ENCODE data around the gene SLC16A12. TPM values are rescaled to one million over a fixed set of nuclear protein-coding genes. Genes with fewer than 3 reads are reported as not detected.

The SLC16A12 gene
- total RNA-seq, 1 experiment from 2014 or later, result 0.77 TPM

- Histone ChIP-seq H2BK12ac (ENCODE audit: insufficient read length, low read depth, low read length) (no peak overlapping the region), H3K56ac (ENCODE audit: insufficient read length, low read depth, low read length) (no peak overlapping the region), H4K91ac (ENCODE audit: insufficient read length, low read depth, low read length) (no peak overlapping the region), H3K23me2 (ENCODE audit: insufficient read length, low read depth, low read length, poor library complexity, severe bottlenecking) (no peaks in the 10 kb centered on the region), H4K5ac (ENCODE audit: insufficient read length, low read depth, low read length) (no peak overlapping the region), H4K8ac (replicated peaks; ENCODE audit: insufficient read length, low read depth, low read length) (no peak overlapping the region), H2AFZ (ENCODE audit: low read length) (no peak overlapping the region), H2BK120ac (ENCODE audit: low read depth, low read length, poor library complexity, severe bottlenecking) (no peak overlapping the region), H2BK5ac (ENCODE audit: insufficient read length, low read length) (no peak overlapping the region), H2BK15ac (ENCODE audit: low read depth, low read length) (no peak overlapping the region), H3K18ac (ENCODE audit: insufficient read length, low read depth, low read length) (no peak overlapping the region), H3K9me3 (ENCODE audit: control insufficient read depth, low read depth, low read length) (no peaks in the 10 kb centered on the region), H3T11ph (ENCODE audit: low read length) (no peak overlapping the region), H3K4ac (ENCODE audit: low read depth, low read length) (no peak overlapping the region), H3K23ac (ENCODE audit: insufficient read length, low read depth, low read length) (no peak overlapping the region), H4K20me1 (ENCODE audit: control insufficient read depth, insufficient read depth, insufficient read length) (no peaks in the 10 kb centered on the region), H3K27me3 (ENCODE audit: insufficient read depth, low read length) (no peaks in the 10 kb centered on the region), H3K4me2 (ENCODE audit: insufficient read depth, insufficient read length, low read length) (no peak overlapping the region), H3K9ac (ENCODE audit: extremely low read depth, insufficient read length, low read length) (no peak overlapping the region), H3K27ac (ENCODE audit: insufficient read length, low read depth, low read length) (no peak overlapping the region), H3K4me1 (ENCODE audit: insufficient read depth, low read length) (no peaks in the 10 kb centered on the region), H3K79me1 (ENCODE audit: insufficient read depth, low read depth, low read length, poor library complexity, severe bottlenecking) (no peaks in the 10 kb centered on the region), H2BK20ac (ENCODE audit: low read depth, low read length, poor library complexity, severe bottlenecking) (no peak overlapping the region), H3K79me2 (ENCODE audit: insufficient read depth, low read length) (no peaks in the 10 kb centered on the region), H3K14ac (ENCODE audit: insufficient read depth, low read length) (no peak overlapping the region), H2AK5ac (ENCODE audit: insufficient read length, low read length) (no peak overlapping the region)
- Mint-ChIP-seq H3K9me3 (no peaks in the 10 kb centered on the region), H3K27ac (no peak overlapping the region), H3K4me3 (no peak overlapping the region), H3K4me1 (no peaks in the 10 kb centered on the region), H3K36me3 (ENCODE audit: insufficient read depth in 1 of 3, low read depth in 3 of 3) (no peaks in the 10 kb centered on the region), H3K27me3 (ENCODE audit: low read depth) (peaks cover 2% of the 10 kb centered on the region; the same call in 1 of the 2 replicates)
- no CpG with 5 or more reads among the region's 1 CpG for WGBS (ENCODE audit: extremely low coverage, insufficient read length, low lambda C conversion rate)
- TF ChIP-seq CTCF (conservative IDR thresholded peaks at IDR 0.05), result no peak
- DNase-seq, result no peak
Observed at GRCh38 chr10:89523274-89523673, 12.1 kb downstream of the SLC16A12 start.

Data from H9 (cell line).